ENCODE measurements around the gene MAPKBP1. TPM values are rescaled to one million over a fixed set of nuclear protein-coding genes. Genes with fewer than 3 reads are reported as not detected.

MAPKBP1 gene
- total RNA-seq, 2 experiments from 2014 or later, result 14.5 to 17.4 TPM

DNA sequence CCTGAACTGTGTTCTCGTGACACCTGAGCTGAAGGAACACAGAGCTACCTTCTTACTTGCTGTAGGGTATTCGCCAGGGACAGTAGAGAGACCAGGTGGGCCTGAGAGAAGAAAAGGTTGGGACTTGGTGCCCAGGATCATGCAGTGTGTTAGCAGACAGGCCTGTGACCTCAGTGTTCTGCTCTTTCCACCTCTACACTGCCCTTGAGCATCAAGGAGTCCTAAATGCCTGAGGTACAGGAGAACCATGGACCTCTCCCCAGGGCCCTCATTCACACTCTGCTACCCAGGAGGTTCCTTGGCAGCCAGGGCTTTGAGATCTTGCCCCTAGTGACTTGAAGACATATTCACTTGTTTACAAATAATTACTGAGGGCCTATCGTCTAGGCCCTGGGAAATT, 31.4 kb downstream of the MAPKBP1 start:
- Histone ChIP-seq H2AFZ (ENCODE audit: low read length) (no peak overlapping the region), H3K27ac (ENCODE audit: low read depth, low read length, poor library complexity, severe bottlenecking) (no peak overlapping the region), H3K79me2 (ENCODE audit: insufficient read depth, low read depth, low read length) (no peaks in the 10 kb centered on the region), H3K9me2 (ENCODE audit: insufficient read depth, low read length) (no peaks in the 10 kb centered on the region), H3K36me3 (ENCODE audit: insufficient read depth, low read length) (peaks cover 12% of the 10 kb centered on the region), H3K4me1 (ENCODE audit: insufficient read depth, low read length, poor library complexity, severe bottlenecking) (peaks cover 10% of the 10 kb centered on the region), H3K4me3 (ENCODE audit: low read depth, low read length, poor library complexity, severe bottlenecking) (no peak overlapping the region), H3K4me2 (ENCODE audit: low read length) (no peak overlapping the region), H3K9me3 (ENCODE audit: low read length) (peaks cover 14% of the 10 kb centered on the region), H4K20me1 (ENCODE audit: insufficient read depth, low read length) (no peaks in the 10 kb centered on the region)
- DNase-seq (ENCODE audit: low spot score), result no peak
- POLR2A ChIA-PET, result no interaction called here
- intact Hi-C loops (cut with micrococcal nuclease; ENCODE audit: unreplicated experiment), result no loop called here
- CTCF ChIA-PET (ENCODE audit: unreplicated experiment), result no interaction called here
- no TSS peak for BruUV-seq (replicated peaks)
- TF ChIP-seq EZH2phosphoT487 (IDR thresholded peaks at IDR 0.05; ENCODE audit: borderline replicate concordance, low read depth, low read length), result no peak
- TF ChIP-seq, protein P1, sequence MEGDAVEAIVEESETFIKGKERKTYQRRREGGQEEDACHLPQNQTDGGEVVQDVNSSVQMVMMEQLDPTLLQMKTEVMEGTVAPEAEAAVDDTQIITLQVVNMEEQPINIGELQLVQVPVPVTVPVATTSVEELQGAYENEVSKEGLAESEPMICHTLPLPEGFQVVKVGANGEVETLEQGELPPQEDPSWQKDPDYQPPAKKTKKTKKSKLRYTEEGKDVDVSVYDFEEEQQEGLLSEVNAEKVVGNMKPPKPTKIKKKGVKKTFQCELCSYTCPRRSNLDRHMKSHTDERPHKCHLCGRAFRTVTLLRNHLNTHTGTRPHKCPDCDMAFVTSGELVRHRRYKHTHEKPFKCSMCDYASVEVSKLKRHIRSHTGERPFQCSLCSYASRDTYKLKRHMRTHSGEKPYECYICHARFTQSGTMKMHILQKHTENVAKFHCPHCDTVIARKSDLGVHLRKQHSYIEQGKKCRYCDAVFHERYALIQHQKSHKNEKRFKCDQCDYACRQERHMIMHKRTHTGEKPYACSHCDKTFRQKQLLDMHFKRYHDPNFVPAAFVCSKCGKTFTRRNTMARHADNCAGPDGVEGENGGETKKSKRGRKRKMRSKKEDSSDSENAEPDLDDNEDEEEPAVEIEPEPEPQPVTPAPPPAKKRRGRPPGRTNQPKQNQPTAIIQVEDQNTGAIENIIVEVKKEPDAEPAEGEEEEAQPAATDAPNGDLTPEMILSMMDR (conservative IDR thresholded peaks at IDR 0.05; ENCODE audit: low read length), result no peak

DNA sequence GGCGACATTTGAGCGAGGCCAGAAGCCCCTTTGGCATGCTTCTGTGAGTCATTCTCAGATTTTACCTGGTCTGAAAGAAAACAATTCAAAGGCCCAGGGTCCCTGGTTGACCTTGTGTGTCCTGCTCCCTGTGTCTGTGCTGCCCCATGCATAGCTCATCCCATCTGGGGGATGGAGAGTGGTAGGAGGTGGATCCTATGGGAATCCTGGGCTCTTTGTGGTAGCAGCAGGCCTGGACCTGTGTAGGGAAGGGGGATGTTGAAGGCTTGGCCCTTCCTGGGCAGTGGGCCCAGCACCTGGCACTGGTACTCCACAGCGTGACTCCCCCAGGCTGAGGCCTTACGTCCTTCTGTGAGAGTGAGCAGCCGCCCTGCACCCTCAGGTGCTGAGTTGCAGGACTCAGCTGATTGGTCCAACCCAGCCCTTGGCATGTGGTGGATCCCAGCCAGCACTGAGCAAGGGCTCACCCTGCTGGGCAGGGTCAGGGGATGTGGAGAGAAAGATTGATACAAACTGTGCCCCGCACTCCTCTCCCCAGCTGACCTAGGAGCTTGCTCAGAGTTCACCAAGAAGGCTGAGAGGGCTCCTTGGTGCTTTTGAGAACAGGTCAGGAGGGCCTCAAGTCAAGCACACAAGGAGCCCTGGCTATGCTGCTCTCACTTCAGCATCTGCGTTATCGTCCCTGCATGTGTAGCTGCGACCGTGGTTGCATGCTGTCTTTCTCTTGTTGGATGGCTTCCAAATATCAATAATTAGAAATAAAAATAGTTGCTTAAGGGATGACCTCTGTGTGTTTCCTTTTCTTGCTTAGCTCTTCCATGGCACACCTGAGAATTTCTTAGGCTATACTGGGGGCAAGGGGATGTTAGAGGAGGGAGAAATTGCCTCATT, 32.3 kb downstream of the MAPKBP1 start:
- TF ChIP-seq, protein P1 (conservative IDR thresholded peaks at IDR 0.05; ENCODE audit: low read length), result no peak
- no peak for TF ChIP-seq EZH2phosphoT487 (IDR thresholded peaks at IDR 0.05; ENCODE audit: borderline replicate concordance, low read depth, low read length)
- intact Hi-C loops (cut with micrococcal nuclease; ENCODE audit: unreplicated experiment), result no loop called here
- peaks cover 3% of the 10 kb centered on the region for H3K36me3 ChIP-seq (ENCODE audit: insufficient read depth, low read length)
- H2AFZ ChIP-seq (ENCODE audit: low read length), result no peak overlapping the region
- H3K4me3 ChIP-seq (ENCODE audit: low read depth, low read length, poor library complexity, severe bottlenecking), result no peak overlapping the region
- H3K4me2 ChIP-seq (ENCODE audit: low read length), result no peak overlapping the region
- CTCF ChIA-PET (ENCODE audit: unreplicated experiment), result interaction anchor here (1.0 kb wide), 1 partner anchor 34 kb away, joined by 3 read pairs; no protein-coding TSS in a partner anchor
- peaks cover 16% of the 10 kb centered on the region for H3K4me1 ChIP-seq (ENCODE audit: insufficient read depth, low read length, poor library complexity, severe bottlenecking)
- POLR2A ChIA-PET, result interaction anchor here (0.6 to 0.9 kb wide), 2 partner anchors 23 to 274 kb away, joined by 3 to 4 read pairs; no protein-coding TSS in a partner anchor
- H3K9me3 ChIP-seq (ENCODE audit: low read length), result peaks cover 6% of the 10 kb centered on the region
- H4K20me1 ChIP-seq (ENCODE audit: insufficient read depth, low read length), result no peaks in the 10 kb centered on the region
- H3K9me2 ChIP-seq (ENCODE audit: insufficient read depth, low read length), result no peaks in the 10 kb centered on the region
- no peaks in the 10 kb centered on the region for H3K79me2 ChIP-seq (ENCODE audit: insufficient read depth, low read depth, low read length)
- no TSS peak for BruUV-seq (replicated peaks)
- H3K27ac ChIP-seq (ENCODE audit: low read depth, low read length, poor library complexity, severe bottlenecking), result no peak overlapping the region
- DNase-seq (ENCODE audit: low spot score), result no peak

DNA sequence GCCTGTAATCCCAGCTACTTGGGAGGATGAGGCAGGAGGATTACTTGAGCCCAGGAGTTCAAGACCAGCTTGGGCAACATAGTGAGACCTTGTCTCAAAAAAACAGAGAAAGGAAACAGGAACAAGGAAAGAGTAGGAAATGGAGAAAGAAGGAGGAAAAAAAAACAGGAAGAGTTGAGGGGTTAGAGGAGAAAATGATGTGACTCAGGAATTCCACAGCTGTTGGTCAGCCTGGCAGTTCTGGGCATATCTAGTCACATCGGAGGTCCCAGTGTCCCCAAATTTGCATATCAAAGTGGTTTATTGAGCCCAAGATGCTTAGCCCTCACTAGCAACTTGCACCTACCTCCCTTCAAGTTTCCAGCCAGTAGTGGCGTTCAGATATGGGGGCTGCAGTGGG, 34.8 kb downstream of the MAPKBP1 start:
- no peaks in the 10 kb centered on the region for H4K20me1 ChIP-seq (ENCODE audit: insufficient read depth, low read length)
- H3K4me2 ChIP-seq (ENCODE audit: low read length), result no peak overlapping the region
- H3K9me2 ChIP-seq (ENCODE audit: insufficient read depth, low read length), result no peaks in the 10 kb centered on the region
- ChIA-PET POLR2A (interaction anchor here (1.0 to 2.4 kb wide), 3 partner anchors 17 to 35 kb away, joined by 3 to 22 read pairs (median 4); partner anchors contain the start of gene MAPKBP1), CTCF (ENCODE audit: unreplicated experiment) (interaction anchor here (5.2 kb wide), 1 partner anchor 36 kb away, joined by 67 read pairs; the partner anchor contains the start of gene MAPKBP1)
- no TSS peak for BruUV-seq (replicated peaks)
- TF ChIP-seq, protein P1 (conservative IDR thresholded peaks at IDR 0.05; ENCODE audit: low read length), result no peak
- TF ChIP-seq EZH2phosphoT487 (IDR thresholded peaks at IDR 0.05; ENCODE audit: borderline replicate concordance, low read depth, low read length), result no peak
- H3K4me1 ChIP-seq (ENCODE audit: insufficient read depth, low read length, poor library complexity, severe bottlenecking), result peaks cover 16% of the 10 kb centered on the region
- no peaks in the 10 kb centered on the region for H3K79me2 ChIP-seq (ENCODE audit: insufficient read depth, low read depth, low read length)
- intact Hi-C loops (cut with micrococcal nuclease; ENCODE audit: unreplicated experiment), result no loop called here
- DNase-seq (ENCODE audit: low spot score), result no peak
- H3K9me3 ChIP-seq (ENCODE audit: low read length), result no peaks in the 10 kb centered on the region
- H3K4me3 ChIP-seq (ENCODE audit: low read depth, low read length, poor library complexity, severe bottlenecking), result no peak overlapping the region
- no peak overlapping the region for H3K27ac ChIP-seq (ENCODE audit: low read depth, low read length, poor library complexity, severe bottlenecking)
- no peak overlapping the region for H2AFZ ChIP-seq (ENCODE audit: low read length)
- no peaks in the 10 kb centered on the region for H3K36me3 ChIP-seq (ENCODE audit: insufficient read depth, low read length)
